ENCODE results near the gene RGL3. TPM values are rescaled to one million over a fixed set of nuclear protein-coding genes. Genes with fewer than 3 reads are reported as not detected.

RGL3 gene
- total RNA-seq, 2 experiments from 2014 or later = not detected

DNA sequence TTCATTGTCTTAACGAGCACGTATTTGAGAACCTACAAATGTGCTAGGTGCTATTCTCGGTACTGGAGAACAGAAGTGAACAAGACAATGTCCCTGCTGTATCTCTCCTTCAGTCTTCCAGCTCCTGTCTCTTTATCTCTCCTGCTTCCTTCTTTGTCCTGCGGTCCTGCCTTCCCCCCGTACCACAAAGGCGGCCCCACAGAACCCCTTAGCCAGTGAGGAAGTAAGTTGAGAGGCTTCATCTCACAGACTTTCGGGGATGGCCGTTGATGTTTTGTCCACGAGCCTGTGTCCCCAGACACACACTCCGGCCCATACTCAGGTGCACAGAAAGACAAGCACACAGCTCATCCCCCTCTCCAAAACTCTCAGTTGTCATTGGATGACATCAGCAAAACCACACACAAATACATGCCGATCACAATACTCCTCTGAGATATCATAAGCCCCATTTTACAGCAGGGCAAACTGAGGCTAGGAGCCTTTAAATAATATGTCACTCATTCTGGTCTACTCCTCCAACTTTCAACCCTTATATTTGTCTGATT lies 45.2 kb downstream of the RGL3 start:
- POLR2A ChIA-PET = interaction anchor here (0.5 to 2.7 kb wide), 15 partner anchors 9 to 717 kb away, joined by 3 to 86 read pairs (median 10); partner anchors contain the start of genes CCDC159, ECSIT, ELOF1 and EPOR
- Mint-ChIP-seq H3K27me3 (no peaks in the 10 kb centered on the region), H3K27ac (no peak overlapping the region), H3K9me3 (no peaks in the 10 kb centered on the region), H3K4me1 (ENCODE audit: low read depth) (peaks cover 21% of the 10 kb centered on the region), H3K4me3 (no peak overlapping the region), H3K36me3 (ENCODE audit: low read depth) (peaks cover 19% of the 10 kb centered on the region)
- ATAC-seq (ENCODE audit: poor library complexity) (no peak), DNase-seq (peak in 1 of 14 experiments; percentile 35)
- Histone ChIP-seq H3K27ac (ENCODE audit: low read depth in 1 of 2, low read length in 2 of 2) (peak overlapping the region; percentile 97 to 99), H3K9me3 (ENCODE audit: control insufficient read depth in 1 of 2, insufficient read depth in 1 of 2, low read length in 2 of 2) (no peaks in the 10 kb centered on the region), H3K36me3 (ENCODE audit: insufficient read depth, low read length) (peaks cover 19% of the 10 kb centered on the region), H3K4me1 (ENCODE audit: insufficient read depth, low read length) (peaks cover 42% of the 10 kb centered on the region), H3K4me3 (ENCODE audit: low read length) (peak overlapping the region; percentile 87), H3K27me3 (ENCODE audit: control insufficient read depth in 1 of 2, insufficient read depth in 2 of 2, low read length in 2 of 2) (no peaks in the 10 kb centered on the region)
- CTCF ChIA-PET = interaction anchor here (1.9 to 3.3 kb wide), 2 partner anchors 61 to 109 kb away, joined by 9 to 14 read pairs; partner anchors contain the start of genes ODAD3 and PRKCSH
- TF ChIP-seq, protein P1, sequence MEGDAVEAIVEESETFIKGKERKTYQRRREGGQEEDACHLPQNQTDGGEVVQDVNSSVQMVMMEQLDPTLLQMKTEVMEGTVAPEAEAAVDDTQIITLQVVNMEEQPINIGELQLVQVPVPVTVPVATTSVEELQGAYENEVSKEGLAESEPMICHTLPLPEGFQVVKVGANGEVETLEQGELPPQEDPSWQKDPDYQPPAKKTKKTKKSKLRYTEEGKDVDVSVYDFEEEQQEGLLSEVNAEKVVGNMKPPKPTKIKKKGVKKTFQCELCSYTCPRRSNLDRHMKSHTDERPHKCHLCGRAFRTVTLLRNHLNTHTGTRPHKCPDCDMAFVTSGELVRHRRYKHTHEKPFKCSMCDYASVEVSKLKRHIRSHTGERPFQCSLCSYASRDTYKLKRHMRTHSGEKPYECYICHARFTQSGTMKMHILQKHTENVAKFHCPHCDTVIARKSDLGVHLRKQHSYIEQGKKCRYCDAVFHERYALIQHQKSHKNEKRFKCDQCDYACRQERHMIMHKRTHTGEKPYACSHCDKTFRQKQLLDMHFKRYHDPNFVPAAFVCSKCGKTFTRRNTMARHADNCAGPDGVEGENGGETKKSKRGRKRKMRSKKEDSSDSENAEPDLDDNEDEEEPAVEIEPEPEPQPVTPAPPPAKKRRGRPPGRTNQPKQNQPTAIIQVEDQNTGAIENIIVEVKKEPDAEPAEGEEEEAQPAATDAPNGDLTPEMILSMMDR (IDR thresholded peaks at IDR 0.05) = no peak
- intact Hi-C loops (cut with DNase I, micrococcal nuclease) = loop anchor here (2.0 to 10.0 kb wide), 3 partner anchors 27 to 449 kb away; partner anchors contain the start of genes CCDC159 (in 1 of the 2), TIMM29 (in 1 of the 2), TMEM205 (in 1 of the 2) and YIPF2 (in 1 of the 2)

DNA sequence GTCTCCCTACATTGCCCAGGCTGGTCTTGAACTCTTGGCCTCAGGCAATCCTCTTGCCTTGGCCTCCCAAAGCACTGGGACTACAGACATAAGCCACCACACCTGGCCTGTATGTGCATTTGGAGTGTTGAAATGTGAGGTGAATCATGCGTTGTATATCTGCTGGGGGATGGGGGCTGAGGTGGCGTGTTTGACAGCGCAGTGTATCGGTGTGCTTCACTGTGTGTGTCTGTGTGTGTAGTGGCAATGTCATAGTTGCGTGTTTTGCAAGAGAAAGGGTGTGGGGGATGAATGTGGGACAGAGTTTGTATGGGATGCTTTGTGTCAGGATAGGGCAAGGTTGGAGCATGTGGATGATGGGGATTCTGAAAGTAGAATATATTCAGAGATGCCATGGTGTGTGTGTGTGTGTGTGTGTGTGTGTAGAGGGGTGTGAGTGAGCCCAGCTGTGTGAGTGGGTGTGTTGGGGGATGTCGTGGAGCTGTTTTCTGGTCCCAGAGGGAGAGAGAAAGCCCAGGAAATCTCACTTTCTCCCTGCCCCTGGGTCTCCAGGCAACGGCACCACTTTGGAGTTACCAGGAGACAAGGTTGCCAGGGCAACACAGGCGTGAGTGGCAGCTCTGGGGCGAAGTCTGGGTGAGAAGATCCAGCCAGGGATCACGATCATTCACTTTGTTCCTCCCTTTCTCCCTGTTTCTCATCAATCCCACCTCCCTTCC lies 45.8 kb downstream of the RGL3 start:
- ATAC-seq (ENCODE audit: poor library complexity) = no peak

DNA sequence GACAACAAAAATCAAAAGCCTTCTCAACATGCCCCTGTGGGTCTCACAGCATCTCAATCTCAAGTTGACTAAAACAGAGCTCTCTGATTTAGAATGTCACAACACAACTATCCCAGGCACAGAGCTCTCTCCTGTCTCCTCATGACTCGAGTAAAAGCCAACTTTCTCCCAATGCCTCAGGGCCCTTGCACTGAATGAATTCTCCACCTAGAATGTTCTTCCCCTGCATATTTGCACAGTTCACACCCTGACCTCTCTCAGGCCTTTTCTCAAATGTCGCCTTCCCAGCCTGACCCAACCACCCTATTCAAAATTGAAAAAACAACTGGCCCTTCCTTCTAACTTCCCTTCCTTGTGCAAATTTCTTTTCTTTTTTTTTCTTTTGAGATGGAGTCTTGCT lies 48.4 kb downstream of the RGL3 start:
- peaks cover 29% of the 10 kb centered on the region for H3K36me3 Mint-ChIP-seq (ENCODE audit: low read depth)
- TF ChIP-seq, protein P1 (IDR thresholded peaks at IDR 0.05) = no peak
- no peak overlapping the region for H3K4me3 Mint-ChIP-seq
- ChIA-PET POLR2A (interaction anchor here (1.5 kb wide), 1 partner anchor 11 kb away, joined by 3 read pairs; no protein-coding TSS in a partner anchor), CTCF (interaction anchor here (0.6 to 1.4 kb wide), 2 partner anchors 10 to 1267 kb away, joined by 3 to 4 read pairs; no protein-coding TSS in a partner anchor)
- H3K9me3 Mint-ChIP-seq = no peaks in the 10 kb centered on the region
- Histone ChIP-seq H3K27me3 (ENCODE audit: control insufficient read depth in 1 of 2, insufficient read depth in 2 of 2, low read length in 2 of 2) (no peaks in the 10 kb centered on the region), H3K9me3 (ENCODE audit: control insufficient read depth in 1 of 2, insufficient read depth in 1 of 2, low read length in 2 of 2) (no peaks in the 10 kb centered on the region), H3K4me1 (ENCODE audit: insufficient read depth, low read length) (peaks cover 18% of the 10 kb centered on the region), H3K4me3 (ENCODE audit: low read length) (no peak overlapping the region), H3K36me3 (ENCODE audit: insufficient read depth, low read length) (peaks cover 11% of the 10 kb centered on the region), H3K27ac (ENCODE audit: low read depth in 1 of 2, low read length in 2 of 2) (no peak overlapping the region)
- H3K4me1 Mint-ChIP-seq (ENCODE audit: low read depth) = peaks cover 10% of the 10 kb centered on the region
- no peaks in the 10 kb centered on the region for H3K27me3 Mint-ChIP-seq
- ATAC-seq (ENCODE audit: poor library complexity) = no peak
- no peak overlapping the region for H3K27ac Mint-ChIP-seq
- intact Hi-C loops (cut with DNase I, micrococcal nuclease) = loop anchor here (10.0 kb wide), 2 partner anchors 134 to 446 kb away; partner anchors contain the start of genes TIMM29 (in 1 of the 2), YIPF2 (in 1 of the 2) and ZNF653 (in 1 of the 2)
- no peak for DNase-seq

More for the DNA sequence above, 45.8 kb downstream of the RGL3 start:
- no peaks in the 10 kb centered on the region for H3K9me3 Mint-ChIP-seq
- no peaks in the 10 kb centered on the region for H3K27me3 Mint-ChIP-seq
- peaks cover 21% of the 10 kb centered on the region for H3K4me1 Mint-ChIP-seq (ENCODE audit: low read depth)
- POLR2A ChIA-PET = interaction anchor here (1.5 to 2.7 kb wide), 3 partner anchors 11 to 62 kb away, joined by 4 to 86 read pairs (median 40); partner anchors contain the start of genes CCDC159, ODAD3, PRKCSH and TMEM205
- no peak overlapping the region for H3K27ac Mint-ChIP-seq
- peak in 1 of 14 experiments; percentile 19 for DNase-seq
- H3K27ac ChIP-seq (ENCODE audit: low read depth in 1 of 2, low read length in 2 of 2) = no peak overlapping the region
- no peaks in the 10 kb centered on the region for H3K9me3 ChIP-seq (ENCODE audit: control insufficient read depth in 1 of 2, insufficient read depth in 1 of 2, low read length in 2 of 2)
- H3K27me3 ChIP-seq (ENCODE audit: control insufficient read depth in 1 of 2, insufficient read depth in 2 of 2, low read length in 2 of 2) = no peaks in the 10 kb centered on the region
- TF ChIP-seq, protein P1 (IDR thresholded peaks at IDR 0.05) = no peak
- CTCF ChIA-PET = interaction anchor here (3.3 kb wide), 1 partner anchor 62 kb away, joined by 14 read pairs; the partner anchor contains the start of genes ODAD3 and PRKCSH
- intact Hi-C loops (cut with DNase I, micrococcal nuclease) = loop anchor here (2.0 to 10.0 kb wide), 3 partner anchors 27 to 449 kb away; partner anchors contain the start of genes CCDC159 (in 1 of the 2), TIMM29 (in 1 of the 2), TMEM205 (in 1 of the 2) and YIPF2 (in 1 of the 2)
- peak overlapping the region; percentile 22 for H3K4me3 Mint-ChIP-seq
- peaks cover 16% of the 10 kb centered on the region for H3K36me3 ChIP-seq (ENCODE audit: insufficient read depth, low read length)
- no peak overlapping the region for H3K4me3 ChIP-seq (ENCODE audit: low read length)
- H3K36me3 Mint-ChIP-seq (ENCODE audit: low read depth) = peaks cover 24% of the 10 kb centered on the region
- H3K4me1 ChIP-seq (ENCODE audit: insufficient read depth, low read length) = peaks cover 42% of the 10 kb centered on the region
